ENCODE measurements around the gene SETBP1.

Gene SETBP1

GRCh38 chr18:44846450-44846849 lies 165.8 kb downstream of the SETBP1 start:
- TF ChIP-seq EZH2phosphoT487 (IDR thresholded peaks at IDR 0.05; ENCODE audit: borderline replicate concordance, low read length): no peak
- TF ChIP-seq, protein P1, sequence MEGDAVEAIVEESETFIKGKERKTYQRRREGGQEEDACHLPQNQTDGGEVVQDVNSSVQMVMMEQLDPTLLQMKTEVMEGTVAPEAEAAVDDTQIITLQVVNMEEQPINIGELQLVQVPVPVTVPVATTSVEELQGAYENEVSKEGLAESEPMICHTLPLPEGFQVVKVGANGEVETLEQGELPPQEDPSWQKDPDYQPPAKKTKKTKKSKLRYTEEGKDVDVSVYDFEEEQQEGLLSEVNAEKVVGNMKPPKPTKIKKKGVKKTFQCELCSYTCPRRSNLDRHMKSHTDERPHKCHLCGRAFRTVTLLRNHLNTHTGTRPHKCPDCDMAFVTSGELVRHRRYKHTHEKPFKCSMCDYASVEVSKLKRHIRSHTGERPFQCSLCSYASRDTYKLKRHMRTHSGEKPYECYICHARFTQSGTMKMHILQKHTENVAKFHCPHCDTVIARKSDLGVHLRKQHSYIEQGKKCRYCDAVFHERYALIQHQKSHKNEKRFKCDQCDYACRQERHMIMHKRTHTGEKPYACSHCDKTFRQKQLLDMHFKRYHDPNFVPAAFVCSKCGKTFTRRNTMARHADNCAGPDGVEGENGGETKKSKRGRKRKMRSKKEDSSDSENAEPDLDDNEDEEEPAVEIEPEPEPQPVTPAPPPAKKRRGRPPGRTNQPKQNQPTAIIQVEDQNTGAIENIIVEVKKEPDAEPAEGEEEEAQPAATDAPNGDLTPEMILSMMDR (IDR thresholded peaks at IDR 0.05; ENCODE audit: low read depth, low read length, poor library complexity, severe bottlenecking): no peak
- no peaks in the 10 kb centered on the region for H4K20me1 ChIP-seq (ENCODE audit: control insufficient read depth, insufficient read depth, low read depth, low read length)
- H3K9me2 ChIP-seq (replicated peaks; ENCODE audit: control insufficient read depth, low read length): no peaks in the 10 kb centered on the region
- no peak overlapping the region for H3K4me2 ChIP-seq (ENCODE audit: low read length)
- no peak overlapping the region for H3K27ac ChIP-seq (ENCODE audit: low read depth, low read length)
- no peaks in the 10 kb centered on the region for H3K27me3 ChIP-seq (ENCODE audit: control insufficient read depth, low read length)
- no peaks in the 10 kb centered on the region for H3F3A ChIP-seq (ENCODE audit: control insufficient read depth, insufficient read depth)
- H3K9me3 ChIP-seq (ENCODE audit: control insufficient read depth, insufficient read depth, low read length): peaks cover 8% of the 10 kb centered on the region; the same call in 1 of the 2 replicates
- peaks cover 27% of the 10 kb centered on the region for H3K4me1 ChIP-seq (ENCODE audit: control insufficient read depth, low read length)
- no peak overlapping the region for H3K4me3 ChIP-seq (ENCODE audit: low read length)
- no peaks in the 10 kb centered on the region for H3K79me2 ChIP-seq (ENCODE audit: control insufficient read depth, low read length)
- peaks cover 6% of the 10 kb centered on the region for H3K36me3 ChIP-seq (ENCODE audit: control insufficient read depth, low read length)

DNA sequence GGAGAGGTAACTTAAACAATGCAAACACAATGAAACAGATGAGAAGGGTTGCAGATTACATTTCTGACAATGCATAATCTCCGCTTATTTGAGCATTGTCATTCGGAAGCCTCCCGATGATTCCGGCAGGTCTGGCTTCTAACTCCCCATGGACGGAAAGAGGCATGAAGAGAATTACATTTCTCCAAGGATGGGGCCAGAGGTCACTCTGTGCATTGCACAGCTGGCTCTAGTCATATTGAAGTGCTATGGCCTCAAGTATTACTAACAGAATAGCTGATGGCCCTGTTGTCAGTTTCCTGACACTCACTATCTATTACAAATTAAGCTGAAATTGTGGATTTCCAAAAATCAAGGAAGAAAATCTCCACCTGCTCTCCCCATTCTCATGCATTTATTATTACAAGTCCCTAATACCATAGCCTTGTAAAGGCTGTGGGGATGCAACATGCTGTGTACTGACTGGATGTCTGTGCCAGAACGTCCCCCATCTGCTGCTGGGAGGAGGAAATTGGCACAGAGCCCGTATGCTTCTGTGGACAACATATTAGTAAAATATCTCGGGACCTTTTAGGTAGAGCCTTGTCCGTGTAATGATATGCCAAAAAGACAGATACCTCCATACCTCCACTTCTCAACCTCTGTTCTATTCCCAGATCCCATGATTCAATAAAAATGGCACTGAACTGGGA lies 168.1 kb downstream of the SETBP1 start:
- Histone ChIP-seq H3K4me2 (ENCODE audit: low read length) (peak overlapping the region; percentile 36), H3K27me3 (ENCODE audit: control insufficient read depth, low read length) (no peaks in the 10 kb centered on the region), H3K4me1 (ENCODE audit: control insufficient read depth, low read length) (peaks cover 18% of the 10 kb centered on the region), H3K9me3 (ENCODE audit: control insufficient read depth, insufficient read depth, low read length) (peaks cover 6% of the 10 kb centered on the region; the same call in 1 of the 2 replicates), H3K27ac (ENCODE audit: low read depth, low read length) (no peak overlapping the region), H3K79me2 (ENCODE audit: control insufficient read depth, low read length) (no peaks in the 10 kb centered on the region), H3F3A (ENCODE audit: control insufficient read depth, insufficient read depth) (no peaks in the 10 kb centered on the region), H3K9me2 (replicated peaks; ENCODE audit: control insufficient read depth, low read length) (no peaks in the 10 kb centered on the region), H3K36me3 (ENCODE audit: control insufficient read depth, low read length) (peaks cover 6% of the 10 kb centered on the region; the same call in 1 of the 2 replicates), H3K4me3 (ENCODE audit: low read length) (no peak overlapping the region), H4K20me1 (ENCODE audit: control insufficient read depth, insufficient read depth, low read depth, low read length) (no peaks in the 10 kb centered on the region)
- no peak for TF ChIP-seq EZH2phosphoT487 (IDR thresholded peaks at IDR 0.05; ENCODE audit: borderline replicate concordance, low read length)
- TF ChIP-seq, protein P1 (IDR thresholded peaks at IDR 0.05; ENCODE audit: low read depth, low read length, poor library complexity, severe bottlenecking): no peak

GRCh38 chr18:44849361-44849760 lies 168.7 kb downstream of the SETBP1 start:
- no peak overlapping the region for H3K27ac ChIP-seq (ENCODE audit: low read depth, low read length)
- no peaks in the 10 kb centered on the region for H3K9me2 ChIP-seq (replicated peaks; ENCODE audit: control insufficient read depth, low read length)
- H3K4me3 ChIP-seq (ENCODE audit: low read length): no peak overlapping the region
- H3K27me3 ChIP-seq (ENCODE audit: control insufficient read depth, low read length): no peaks in the 10 kb centered on the region
- H3K9me3 ChIP-seq (ENCODE audit: control insufficient read depth, insufficient read depth, low read length): peaks cover 4% of the 10 kb centered on the region; the same call in 1 of the 2 replicates
- H3K4me2 ChIP-seq (ENCODE audit: low read length): peak overlapping the region; percentile 36
- H4K20me1 ChIP-seq (ENCODE audit: control insufficient read depth, insufficient read depth, low read depth, low read length): no peaks in the 10 kb centered on the region
- no peaks in the 10 kb centered on the region for H3F3A ChIP-seq (ENCODE audit: control insufficient read depth, insufficient read depth)
- peaks cover 18% of the 10 kb centered on the region for H3K4me1 ChIP-seq (ENCODE audit: control insufficient read depth, low read length)
- no peaks in the 10 kb centered on the region for H3K79me2 ChIP-seq (ENCODE audit: control insufficient read depth, low read length)
- H3K36me3 ChIP-seq (ENCODE audit: control insufficient read depth, low read length): peaks cover 6% of the 10 kb centered on the region; the same call in 1 of the 2 replicates
- TF ChIP-seq, protein P1 (IDR thresholded peaks at IDR 0.05; ENCODE audit: low read depth, low read length, poor library complexity, severe bottlenecking): no peak
- no peak for TF ChIP-seq EZH2phosphoT487 (IDR thresholded peaks at IDR 0.05; ENCODE audit: borderline replicate concordance, low read length)
